ENCODE measurements around the gene NHLRC4. TPM values are rescaled to one million over a fixed set of nuclear protein-coding genes. Genes with fewer than 3 reads are reported as not detected.

Gene NHLRC4
- total and polyA plus RNA-seq, 9 of the 15 experiments (the other 6 are each of a cell fraction or from before 2014, with no cell fraction given): 0.24 to 3.7 (median 1.3) TPM; not detected in 2

- TF ChIP-seq SMAD3 (CRISPR knock-in tag; conservative IDR thresholded peaks at IDR 0.05) (no peak), ELF1 (tag; IDR thresholded peaks at IDR 0.05) (no peak), BCL6 (CRISPR knock-in tag; IDR thresholded peaks at IDR 0.05) (no peak), ZNF407 (IDR thresholded peaks at IDR 0.05; ENCODE audit: low read depth) (no peak), DIDO1 (tag; IDR thresholded peaks at IDR 0.05; ENCODE audit: low read depth) (no peak), NFYB (IDR thresholded peaks at IDR 0.05; ENCODE audit: extremely low read depth, insufficient read length) (no peak), ZNF143 (CRISPR knock-in tag; IDR thresholded peaks at IDR 0.05) (0 out of 2 replicates have a peak, but pooled peaks have one; percentile 19), FOXP1 (CRISPR knock-in tag; IDR thresholded peaks at IDR 0.05) (peak; percentile 83; the same call in 1 of the 2 replicates), ZNF655 (CRISPR knock-in tag; IDR thresholded peaks at IDR 0.05) (no peak), TAL1 (IDR thresholded peaks at IDR 0.05) (peak; percentile 37; the same call in 1 of the 2 replicates), RBM25 (IDR thresholded peaks at IDR 0.05; ENCODE audit: low read depth, low read length, severe bottlenecking) (no peak), NFXL1 (CRISPR knock-in tag; IDR thresholded peaks at IDR 0.05) (no peak), ZC3H8 (IDR thresholded peaks at IDR 0.05) (no peak), ZNF431 (CRISPR knock-in tag; IDR thresholded peaks at IDR 0.05) (no peak), SFPQ (IDR thresholded peaks at IDR 0.05; ENCODE audit: low read depth, low read length) (no peak)
These were observed at the start of gene NHLRC4 (continued) for GRCh38 chr16:566475-567372.
